HL-60 (cell line): Measurements from ENCODE around the gene OSBP2.

ENCODE experiments used
- GABPA ChIP-seq: IDR thresholded peaks from 2 replicates; pipeline ENCODE4 v1.6.1; 2012; ENCODE audit warnings: low read depth
- POLR2AphosphoS5 ChIP-seq: IDR thresholded peaks from 2 replicates; pipeline ENCODE4 v1.6.1; 2012; ENCODE audit warnings: low read depth
- REST ChIP-seq: IDR thresholded peaks from 2 replicates; pipeline ENCODE4 v1.6.1; 2012; ENCODE audit warnings: low read depth; ENCODE audit not compliant: insufficient replicate concordance
- TF ChIP-seq, protein P1 (sequence below): IDR thresholded peaks from one replicate; pipeline ENCODE4 v1.5.1; 2011; ENCODE audit warnings: low read length, control low read depth, inconsistent platforms; ENCODE audit not compliant: insufficient read depth

- TF ChIP-seq POLR2AphosphoS5 (no peak), REST (no peak), GABPA (no peak)
- TF ChIP-seq, protein P1, sequence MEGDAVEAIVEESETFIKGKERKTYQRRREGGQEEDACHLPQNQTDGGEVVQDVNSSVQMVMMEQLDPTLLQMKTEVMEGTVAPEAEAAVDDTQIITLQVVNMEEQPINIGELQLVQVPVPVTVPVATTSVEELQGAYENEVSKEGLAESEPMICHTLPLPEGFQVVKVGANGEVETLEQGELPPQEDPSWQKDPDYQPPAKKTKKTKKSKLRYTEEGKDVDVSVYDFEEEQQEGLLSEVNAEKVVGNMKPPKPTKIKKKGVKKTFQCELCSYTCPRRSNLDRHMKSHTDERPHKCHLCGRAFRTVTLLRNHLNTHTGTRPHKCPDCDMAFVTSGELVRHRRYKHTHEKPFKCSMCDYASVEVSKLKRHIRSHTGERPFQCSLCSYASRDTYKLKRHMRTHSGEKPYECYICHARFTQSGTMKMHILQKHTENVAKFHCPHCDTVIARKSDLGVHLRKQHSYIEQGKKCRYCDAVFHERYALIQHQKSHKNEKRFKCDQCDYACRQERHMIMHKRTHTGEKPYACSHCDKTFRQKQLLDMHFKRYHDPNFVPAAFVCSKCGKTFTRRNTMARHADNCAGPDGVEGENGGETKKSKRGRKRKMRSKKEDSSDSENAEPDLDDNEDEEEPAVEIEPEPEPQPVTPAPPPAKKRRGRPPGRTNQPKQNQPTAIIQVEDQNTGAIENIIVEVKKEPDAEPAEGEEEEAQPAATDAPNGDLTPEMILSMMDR, result no peak
Observed at GRCh38 chr22:30832407-30832987, 137.8 kb downstream of the OSBP2 start.
